OCI-M2 (cell line): Measurements from ENCODE around the gene TAPBP.
"Not testable (repeated sequence)": the region's sequence is repeated elsewhere in the genome, so short reads cannot be mapped to it uniquely, and the experiment has no call there.

Experiments used
- DNase-seq: peaks from one replicate; lab custom pipeline; 2025; ENCODE audit not compliant: unreplicated experiment; lab: John Stamatoyannopoulos, UW

TAPBP gene

DNA sequence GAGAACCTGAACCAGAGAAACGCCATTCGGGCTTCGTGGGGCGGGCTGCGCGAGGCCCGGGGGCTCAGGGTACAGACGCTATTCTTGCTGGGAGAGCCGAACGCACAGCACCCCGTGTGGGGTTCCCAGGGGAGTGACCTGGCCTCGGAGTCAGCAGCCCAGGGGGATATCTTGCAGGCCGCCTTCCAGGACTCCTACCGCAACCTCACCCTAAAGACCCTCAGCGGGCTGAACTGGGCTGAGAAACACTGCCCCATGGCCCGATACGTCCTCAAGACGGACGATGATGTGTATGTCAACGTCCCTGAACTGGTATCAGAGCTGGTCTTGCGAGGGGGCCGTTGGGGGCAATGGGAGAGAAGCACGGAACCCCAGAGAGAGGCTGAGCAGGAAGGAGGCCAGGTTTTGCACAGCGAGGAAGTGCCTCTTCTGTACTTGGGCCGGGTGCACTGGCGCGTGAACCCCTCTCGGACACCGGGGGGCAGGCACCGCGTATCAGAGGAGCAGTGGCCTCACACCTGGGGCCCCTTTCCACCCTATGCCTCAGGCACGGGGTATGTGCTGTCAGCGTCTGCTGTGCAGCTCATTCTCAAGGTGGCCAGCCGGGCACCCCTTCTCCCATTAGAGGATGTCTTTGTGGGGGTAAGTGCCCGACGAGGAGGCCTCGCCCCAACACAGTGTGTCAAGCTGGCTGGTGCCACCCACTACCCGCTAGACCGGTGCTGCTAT lies 36.1 kb downstream of the TAPBP start:
- DNase-seq, result no peak

DNA sequence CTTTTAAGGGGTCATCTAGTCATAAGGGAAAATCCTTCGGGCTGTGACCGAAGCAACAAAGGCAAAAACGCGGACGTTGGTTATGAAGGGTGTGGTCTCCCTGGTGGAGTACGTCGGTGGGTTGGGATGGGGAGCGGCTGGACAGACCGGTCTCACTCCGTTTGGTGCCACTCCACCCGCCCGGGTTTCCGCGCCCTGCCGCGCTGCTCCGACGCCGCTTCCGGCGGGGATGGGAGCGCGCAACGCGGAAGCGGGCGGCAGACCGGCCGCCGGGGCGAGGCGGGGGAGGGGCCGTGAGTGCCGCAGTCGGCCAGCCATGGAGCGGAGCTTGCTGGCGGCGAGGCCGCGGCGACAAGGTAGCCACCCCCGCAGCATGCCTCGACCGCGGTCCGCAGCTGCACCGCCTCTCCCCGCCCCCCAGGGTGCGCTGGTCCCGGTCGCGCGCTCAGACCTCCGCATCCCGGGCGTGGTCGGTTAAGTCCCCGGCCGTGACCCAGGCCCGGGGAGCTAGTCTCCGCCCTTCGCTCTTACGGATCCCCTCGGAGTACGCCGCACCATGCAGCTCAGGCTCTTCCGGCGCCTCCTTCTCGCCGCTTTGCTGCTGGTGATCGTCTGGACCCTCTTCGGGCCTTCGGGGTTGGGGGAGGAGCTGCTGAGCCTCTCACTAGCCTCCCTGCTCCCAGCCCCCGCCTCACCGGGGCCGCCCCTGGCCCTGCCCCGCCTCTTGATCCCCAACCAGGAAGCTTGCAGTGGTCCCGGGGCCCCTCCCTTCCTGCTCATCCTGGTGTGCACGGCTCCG lies 36.8 kb downstream of the TAPBP start, which contains the start of gene B3GALT4:
TSS of gene B3GALT4 (plus strand) at position 260 of the 799 bp plus-strand sequence. CDS start at position 557, 297 bp downstream.
- no peak for DNase-seq

DNA sequence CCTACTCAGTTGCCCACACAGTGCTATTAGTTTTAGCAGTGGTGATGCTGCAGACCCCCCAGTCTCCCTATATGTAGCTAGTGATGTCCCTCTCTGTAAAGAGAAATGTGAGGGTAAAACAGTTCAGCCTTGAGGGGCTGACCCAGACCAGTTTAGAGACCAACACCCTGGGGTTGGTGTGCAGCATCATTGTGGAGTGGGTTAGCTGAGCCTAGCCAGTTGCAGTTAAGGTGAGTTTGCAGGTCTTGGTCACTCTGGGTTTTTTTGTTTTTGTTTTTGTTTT lies 37.4 kb downstream of the TAPBP start:
- DNase-seq, result no peak

DNA sequence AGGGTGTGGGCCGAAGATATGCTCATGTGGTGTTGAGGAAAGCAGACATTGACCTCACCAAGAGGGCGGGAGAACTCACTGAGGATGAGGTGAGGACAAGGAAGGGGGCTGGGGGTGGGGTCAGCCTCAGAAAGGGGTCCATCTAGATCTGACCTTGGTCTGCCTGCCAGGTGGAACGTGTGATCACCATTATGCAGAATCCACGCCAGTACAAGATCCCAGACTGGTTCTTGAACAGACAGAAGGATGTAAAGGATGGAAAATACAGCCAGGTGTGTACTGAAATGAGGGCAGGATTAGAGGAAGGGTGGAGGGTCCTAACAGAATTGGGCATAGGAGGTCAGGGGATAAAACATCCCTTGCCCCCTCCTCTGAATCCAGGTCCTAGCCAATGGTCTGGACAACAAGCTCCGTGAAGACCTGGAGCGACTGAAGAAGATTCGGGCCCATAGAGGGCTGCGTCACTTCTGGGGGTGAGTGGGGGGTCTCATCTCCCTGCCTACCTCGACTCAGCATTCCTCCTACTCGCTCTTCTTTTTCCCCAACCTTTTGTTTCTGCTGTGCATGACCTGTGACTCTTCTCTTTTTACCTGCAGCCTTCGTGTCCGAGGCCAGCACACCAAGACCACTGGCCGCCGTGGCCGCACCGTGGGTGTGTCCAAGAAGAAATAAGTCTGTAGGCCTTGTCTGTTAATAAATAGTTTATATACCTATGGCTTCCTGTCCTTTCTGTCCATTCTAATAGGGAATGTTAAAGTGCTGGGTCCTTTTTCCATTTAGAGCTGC lies 37.9 kb downstream of the TAPBP start:
- not testable (repeated sequence) for DNase-seq

DNA sequence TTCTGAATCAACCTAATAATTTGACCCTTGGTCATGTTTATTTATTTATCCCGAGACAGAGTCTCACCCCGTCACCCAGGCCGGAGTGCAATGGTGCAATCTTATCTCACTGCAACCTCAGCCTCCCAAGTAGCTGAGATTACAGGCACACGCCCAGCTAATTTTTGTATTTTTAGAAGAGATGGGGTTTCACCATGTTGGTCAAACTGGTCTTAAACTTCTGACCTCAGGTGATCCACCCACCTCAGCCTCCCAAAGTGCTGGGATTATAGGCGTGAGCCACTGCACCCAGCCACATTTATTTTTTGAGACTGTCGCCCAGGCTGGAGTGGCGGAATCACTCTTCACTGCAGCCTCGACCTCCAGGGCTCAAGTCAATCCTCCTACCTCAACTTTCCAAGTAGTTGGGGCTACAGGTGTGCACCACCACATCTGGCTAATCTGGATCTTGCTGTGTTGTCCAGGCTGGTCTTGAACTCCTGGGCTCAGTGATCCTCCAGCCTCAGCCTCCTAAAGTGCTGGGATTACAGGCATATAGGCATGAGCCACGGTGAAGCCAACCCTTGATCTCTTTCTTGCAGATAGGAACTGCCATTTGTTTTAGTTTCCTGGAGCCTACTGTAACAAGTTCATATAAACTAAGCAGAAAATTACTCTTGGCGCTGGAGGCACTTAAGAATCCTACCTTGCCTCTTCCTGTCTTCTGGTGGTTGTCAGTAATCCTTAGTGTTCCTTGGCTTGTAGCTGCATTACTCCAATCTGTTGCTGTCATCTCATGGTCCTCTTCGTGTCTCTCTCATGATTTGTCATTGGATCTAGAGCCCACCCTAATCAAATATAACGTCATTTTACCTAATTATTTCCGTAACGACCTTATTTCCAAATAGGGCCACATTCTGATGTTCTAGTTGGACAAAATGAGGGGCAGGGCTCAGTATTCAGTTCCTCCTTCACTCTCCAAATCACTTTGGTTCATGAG lies 39.7 kb downstream of the TAPBP start:
- DNase-seq, result no peak

DNA sequence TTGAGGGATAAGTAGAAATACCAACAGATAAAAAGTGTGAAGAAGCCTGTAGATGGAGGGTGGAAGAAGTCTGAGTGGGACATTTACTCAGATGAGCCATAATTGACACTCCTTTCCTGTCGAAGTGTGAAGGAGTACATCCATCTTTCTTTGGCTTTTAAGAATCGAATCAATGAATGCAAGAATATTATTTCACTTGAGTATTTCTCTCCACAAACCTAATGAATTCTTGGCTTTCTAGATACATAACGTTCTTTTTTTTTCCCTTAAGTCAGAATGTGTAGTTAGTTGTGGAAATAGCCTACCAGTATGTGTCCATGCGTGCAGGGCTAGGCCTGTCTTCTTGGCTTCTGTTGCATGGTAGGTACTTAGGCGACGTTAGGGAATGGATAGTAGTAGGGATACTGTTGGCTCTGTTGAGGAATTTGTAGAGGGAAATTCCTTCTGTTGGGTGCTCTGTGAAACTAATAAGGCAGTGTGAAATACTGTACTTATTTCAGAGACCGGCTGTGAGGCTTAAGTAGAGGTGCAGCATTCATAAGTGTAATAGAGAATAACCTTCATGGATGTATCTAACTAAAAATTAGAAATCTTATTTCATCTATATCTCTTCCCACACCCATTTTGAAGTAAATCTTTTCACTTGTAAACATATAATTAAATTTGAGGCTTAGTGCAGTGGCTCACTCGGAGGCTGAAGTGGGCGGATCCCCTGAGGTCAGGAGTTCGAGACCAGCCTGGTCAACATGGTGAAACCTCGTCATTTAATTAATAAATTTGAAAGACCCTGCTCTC lies 40.6 kb downstream of the TAPBP start:
- no peak for DNase-seq

DNA sequence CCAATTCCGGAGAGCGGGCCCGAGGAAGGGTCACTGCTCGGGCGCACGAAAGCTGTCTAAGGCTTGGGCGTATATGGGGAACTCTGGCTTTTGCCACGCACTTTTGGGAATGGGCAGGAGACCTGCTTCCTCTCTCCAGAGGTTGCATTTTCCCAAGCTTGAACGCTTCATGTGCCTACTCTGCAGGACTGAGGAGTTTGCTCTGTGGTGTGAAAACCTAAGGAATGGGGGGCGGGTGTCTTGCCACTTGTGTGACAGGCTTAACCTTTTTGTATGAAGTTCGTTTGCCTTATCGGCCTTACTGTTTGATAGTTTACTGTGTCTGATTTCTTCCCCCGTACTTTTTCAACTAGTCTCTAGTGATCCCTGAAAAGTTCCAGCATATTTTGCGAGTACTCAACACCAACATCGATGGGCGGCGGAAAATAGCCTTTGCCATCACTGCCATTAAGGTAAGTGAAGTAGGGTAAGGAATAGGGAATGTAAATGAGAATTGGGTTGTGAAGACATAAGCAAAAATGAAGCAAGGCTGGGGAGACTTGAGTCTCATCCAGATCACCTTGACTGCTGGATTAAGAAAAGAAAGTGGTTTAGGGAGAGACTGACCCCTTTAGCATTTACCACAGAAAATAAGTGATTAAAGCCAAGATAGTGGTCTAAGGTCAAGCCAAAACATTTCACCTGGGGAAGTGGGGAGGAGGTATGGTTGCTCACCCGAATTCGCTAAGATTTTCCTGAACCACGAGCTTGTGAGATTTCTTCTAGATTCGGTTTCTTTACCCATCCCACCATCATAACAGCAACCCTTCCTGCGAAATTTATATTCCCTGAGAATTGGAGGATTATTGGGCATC lies 41.4 kb downstream of the TAPBP start:
- DNase-seq, result no peak

DNA sequence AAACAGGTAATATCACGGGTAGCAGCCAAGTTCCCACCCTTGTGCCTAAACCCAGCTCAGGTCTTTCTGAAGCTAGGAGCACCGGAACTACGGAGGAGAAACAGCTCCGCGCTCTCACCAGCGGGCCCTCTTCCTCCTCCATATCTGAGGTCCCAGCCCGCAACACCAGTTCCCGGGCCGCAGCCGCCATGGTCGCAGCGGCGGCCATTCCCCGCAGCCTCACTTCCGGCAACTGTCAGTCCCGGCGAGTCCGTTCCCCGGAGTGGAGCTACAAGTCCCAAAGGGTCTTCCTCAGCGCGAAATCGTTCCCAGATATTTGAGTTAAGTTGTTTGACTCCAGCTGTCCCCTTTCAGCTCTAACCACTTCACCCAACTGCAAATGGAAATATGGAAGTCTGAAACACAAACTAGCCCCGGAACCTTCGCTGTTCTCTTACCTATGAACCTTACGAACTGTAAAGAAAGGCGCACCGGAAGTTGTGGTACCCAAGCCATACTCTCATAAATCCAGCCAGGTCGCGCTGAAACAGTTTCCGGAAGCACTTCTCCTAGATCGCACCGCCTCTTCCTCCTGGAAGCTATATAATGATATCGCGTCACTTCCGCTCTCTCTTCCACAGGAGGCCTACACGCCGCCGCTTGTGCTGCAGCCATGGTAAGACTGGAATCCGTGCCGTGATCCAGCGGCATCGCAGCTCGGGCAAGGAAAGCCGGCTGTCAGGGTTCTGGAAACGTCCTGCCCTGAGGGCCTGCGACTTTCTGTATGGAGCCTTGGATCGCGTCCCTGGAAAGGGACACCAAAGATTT lies 42.2 kb downstream of the TAPBP start, which contains the start of the genes RPS18 and VPS52:
TSS of gene RPS18 (plus strand) at position 608 of the 807 bp plus-strand sequence. CDS start at position 653, 45 bp downstream.
TSS of gene VPS52 (minus strand) at position 409 of the 807 bp plus-strand sequence. CDS start at position 208, 201 bp downstream.
- peak; percentile 96 for DNase-seq

DNA sequence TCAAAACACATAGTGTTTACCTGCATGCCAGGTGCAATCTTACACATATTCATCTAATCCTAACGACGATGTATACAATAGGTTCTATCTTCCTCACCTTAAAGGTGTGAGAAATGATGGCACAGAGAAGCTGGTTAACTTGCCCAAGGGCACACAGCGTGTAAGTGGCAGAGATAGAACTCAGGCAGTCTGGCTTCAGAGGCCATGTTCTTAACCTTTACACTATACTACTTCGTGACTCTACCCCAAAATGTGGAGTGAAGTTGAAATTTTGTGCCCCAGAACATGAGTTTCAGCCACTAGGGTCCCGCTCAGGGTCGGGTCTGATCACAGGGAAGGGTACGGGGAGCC lies 42.8 kb downstream of the TAPBP start:
- no peak for DNase-seq

DNA sequence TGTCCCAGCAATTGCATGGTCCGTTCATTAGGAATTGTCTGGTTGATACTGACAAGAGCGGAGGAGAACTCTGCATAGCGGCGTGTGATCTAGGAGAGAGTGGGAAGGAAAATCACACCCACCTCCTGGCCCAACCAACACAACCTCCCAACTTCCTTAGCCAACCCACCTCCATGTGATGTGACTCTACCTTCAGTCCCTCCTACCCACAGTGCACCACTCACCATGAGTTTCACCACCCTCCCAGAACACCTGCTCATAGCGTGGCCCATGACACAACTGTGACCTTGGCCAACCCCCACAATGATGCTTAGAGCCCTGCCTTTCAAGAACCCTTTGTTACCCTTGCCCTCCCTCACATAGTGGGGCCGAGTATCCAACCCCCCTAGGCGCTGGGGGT lies 49.9 kb downstream of the TAPBP start:
- DNase-seq, result no peak

DNA sequence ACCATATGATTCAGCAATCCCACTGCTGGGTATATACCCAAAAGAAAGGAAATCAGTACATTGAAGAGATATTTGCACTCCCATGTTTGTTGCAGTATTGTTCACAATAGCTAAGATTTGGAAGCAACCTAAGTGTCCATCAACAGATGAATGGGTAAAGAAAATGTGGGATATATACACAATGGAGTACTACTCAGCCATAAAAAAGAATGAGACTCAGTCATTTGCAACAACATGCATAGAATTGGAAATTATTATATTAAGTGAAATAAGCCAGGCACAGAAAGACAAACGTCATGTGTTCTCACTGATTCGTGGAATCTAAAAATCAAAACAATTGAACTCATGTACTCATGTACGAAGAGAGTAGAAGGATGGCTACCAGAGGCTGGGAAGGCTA lies 51.4 kb downstream of the TAPBP start:
- not testable (repeated sequence) for DNase-seq

DNA sequence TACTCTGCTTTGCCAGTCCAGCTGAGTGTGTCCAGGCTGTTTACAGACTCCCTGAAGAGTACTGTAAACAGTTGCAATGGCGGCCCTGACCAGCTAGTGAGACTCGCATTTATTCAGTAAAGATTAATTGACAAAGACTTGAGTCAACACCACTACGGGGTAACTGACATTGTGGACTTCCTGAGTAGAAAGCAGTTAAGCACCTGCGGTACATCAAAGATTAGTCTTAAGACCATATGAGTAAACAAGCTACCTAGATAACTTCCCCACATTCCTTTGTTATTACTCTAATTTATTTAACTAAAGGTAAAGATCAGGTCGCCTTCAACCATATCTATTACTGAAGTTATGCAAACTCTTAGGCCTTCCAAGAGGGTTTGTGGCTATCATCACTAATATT lies 54.8 kb downstream of the TAPBP start:
- no peak for DNase-seq

DNA sequence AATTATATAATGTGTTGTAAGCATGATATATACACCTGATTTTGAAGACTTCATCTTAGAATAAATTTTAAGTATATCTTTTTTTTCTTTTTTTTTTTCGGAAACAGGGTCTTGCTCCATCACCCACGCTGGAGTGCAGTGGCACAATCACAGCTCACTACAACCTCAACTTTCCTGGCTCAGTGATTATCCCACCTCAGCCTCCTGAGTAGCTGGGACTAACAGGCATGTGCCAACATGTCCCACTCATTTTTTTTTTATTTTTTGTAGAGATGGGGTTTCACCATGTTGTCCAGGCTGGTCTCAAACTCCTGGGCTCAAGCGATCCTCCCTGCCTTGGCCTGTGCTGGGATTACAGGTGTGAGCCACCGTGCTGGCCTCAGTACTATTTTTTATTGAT lies 59.3 kb downstream of the TAPBP start:
- no peak for DNase-seq

DNA sequence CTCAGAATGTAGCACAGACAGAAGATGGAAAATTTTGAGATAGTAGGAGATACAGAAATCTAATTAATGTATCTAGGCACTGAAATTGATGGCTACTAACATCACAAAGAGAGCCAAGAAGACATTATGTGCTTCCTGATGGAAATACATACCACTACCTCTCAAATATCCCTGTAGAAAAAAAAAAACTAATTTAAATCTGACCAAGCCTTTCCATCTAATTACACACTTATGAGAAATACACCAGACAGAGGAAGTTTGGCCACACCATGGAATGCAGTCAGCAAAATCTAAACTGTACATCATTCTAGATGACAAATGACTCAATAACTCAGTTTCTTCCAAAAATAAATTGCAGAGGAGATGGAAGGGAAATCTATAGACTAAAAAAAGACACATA lies 61.1 kb downstream of the TAPBP start:
- DNase-seq, result no peak

DNA sequence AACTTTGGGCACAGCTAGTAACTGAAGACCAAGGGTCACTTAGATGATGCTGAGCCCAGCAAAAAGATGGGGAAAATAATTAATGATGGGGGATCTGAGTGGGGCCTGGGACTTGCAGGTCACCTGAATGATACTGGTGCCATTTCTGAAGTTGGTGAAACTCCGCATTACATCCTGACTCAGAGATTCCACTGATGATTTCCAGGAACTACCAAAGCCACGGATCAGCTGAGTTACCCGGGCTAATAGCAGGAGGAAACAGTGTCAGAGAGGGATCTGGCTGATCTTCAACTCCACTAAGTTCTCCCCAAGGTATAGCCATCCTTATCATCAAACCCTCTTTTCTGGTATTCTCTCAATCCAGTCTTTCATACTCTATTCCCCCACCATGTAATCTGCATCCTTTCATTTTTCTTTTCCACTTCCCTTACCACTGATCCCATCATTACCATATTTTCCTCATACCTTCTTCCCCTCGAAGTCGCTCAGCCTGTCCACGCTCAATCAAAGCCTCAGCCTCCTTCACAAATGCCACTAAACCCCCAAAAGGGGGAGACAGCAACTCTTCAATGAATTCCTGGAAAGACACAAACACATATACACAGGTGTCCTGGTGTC lies 62.4 kb downstream of the TAPBP start:
- DNase-seq, result no peak

DNA sequence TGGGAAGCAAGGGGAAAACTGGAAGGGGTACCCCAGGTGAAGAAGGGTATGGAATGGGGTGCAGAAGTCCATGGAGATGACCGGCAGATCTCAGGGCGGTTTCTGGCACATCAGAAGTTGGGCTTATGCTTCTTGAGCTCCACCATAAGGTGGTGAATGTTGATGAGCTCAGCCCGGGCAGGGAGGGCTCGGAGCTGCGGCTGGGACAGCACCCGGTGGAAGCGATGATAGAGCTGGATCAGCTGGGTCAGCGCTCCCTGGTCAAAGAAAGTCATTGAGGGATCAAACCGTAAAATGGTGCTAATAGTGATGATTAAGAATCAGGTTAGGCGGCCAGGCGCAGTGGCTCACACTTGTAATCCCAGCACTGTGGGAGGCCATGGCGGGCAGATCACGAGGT lies 63.1 kb downstream of the TAPBP start:
- no peak for DNase-seq
